H9 (cell line): ENCODE data around the gene GHITM. TPM values are rescaled to one million over a fixed set of nuclear protein-coding genes. Genes with fewer than 3 reads are reported as not detected.
A peak's percentile ranks its signal among the peaks of the same experiment; 100 is the strongest.

Experiments
- DNase-seq: peaks from one replicate; pipeline ENCODE4 v3.0.0-alpha.2; 2017
- H2AFZ ChIP-seq: one replicate; pipeline ENCODE4 v1.6.1; 2013; ENCODE audit warnings: mild to moderate bottlenecking, low read length, control low read depth, moderate library complexity
- H2AK5ac ChIP-seq: 2 replicates; pipeline ENCODE4 v1.6.1; 2013; ENCODE audit warnings: low read length, control low read depth, mixed read lengths; ENCODE audit not compliant: insufficient read length
- H2BK120ac ChIP-seq: one replicate; pipeline ENCODE4 v1.6.1; 2013; ENCODE audit warnings: low read depth, mild to moderate bottlenecking, low read length, control low read depth, inconsistent platforms; ENCODE audit not compliant: poor library complexity, severe bottlenecking
- H2BK12ac ChIP-seq: 2 replicates; pipeline ENCODE4 v1.6.1; 2013; ENCODE audit warnings: low read length, control low read depth, mixed read lengths, low read depth; ENCODE audit not compliant: insufficient read length
- H2BK15ac ChIP-seq: 2 replicates; pipeline ENCODE4 v1.6.1; 2013; ENCODE audit warnings: low read depth, low read length, control low read depth
- H2BK20ac ChIP-seq: one replicate; pipeline ENCODE4 v1.6.1; 2013; ENCODE audit warnings: low read depth, mild to moderate bottlenecking, low read length, control low read depth, inconsistent platforms; ENCODE audit not compliant: poor library complexity, severe bottlenecking
- H2BK5ac ChIP-seq: 2 replicates; pipeline ENCODE4 v1.6.1; 2013; ENCODE audit warnings: low read length, control low read depth, mixed read lengths; ENCODE audit not compliant: insufficient read length
- H3K14ac ChIP-seq: 2 replicates; pipeline ENCODE4 v1.6.1; 2013; ENCODE audit warnings: low read length, control low read depth; ENCODE audit not compliant: insufficient read depth
- H3K18ac ChIP-seq: 2 replicates; pipeline ENCODE4 v1.6.1; 2013; ENCODE audit warnings: low read depth, mild to moderate bottlenecking, mixed read lengths, low read length, control low read depth; ENCODE audit not compliant: insufficient read length
- H3K23ac ChIP-seq: 2 replicates; pipeline ENCODE4 v1.6.1; 2013; ENCODE audit warnings: low read length, control low read depth, mixed read lengths, low read depth; ENCODE audit not compliant: insufficient read length
- H3K23me2 ChIP-seq: 2 replicates; pipeline ENCODE4 v1.6.1; 2013; ENCODE audit warnings: low read depth, mild to moderate bottlenecking, mixed read lengths, low read length, control low read depth; ENCODE audit not compliant: insufficient read length, poor library complexity, severe bottlenecking
- H3K27ac ChIP-seq: 2 replicates; pipeline ENCODE4 v1.5.1; 2013; ENCODE audit warnings: low read length, control low read depth, mixed read lengths, low read depth; ENCODE audit not compliant: insufficient read length
- H3K27me3 ChIP-seq: 2 replicates; pipeline ENCODE4 v1.6.1; 2013; ENCODE audit warnings: low read length, control low read depth, inconsistent platforms; ENCODE audit not compliant: insufficient read depth
- H3K4ac ChIP-seq: 2 replicates; pipeline ENCODE4 v1.6.1; 2013; ENCODE audit warnings: low read depth, mild to moderate bottlenecking, control low read depth, inconsistent platforms, low read length, moderate library complexity
- H3K4me1 ChIP-seq: 2 replicates; pipeline ENCODE4 v1.6.1; 2013; ENCODE audit warnings: low read length, control low read depth, inconsistent platforms; ENCODE audit not compliant: insufficient read depth
- H3K4me2 ChIP-seq: 2 replicates; pipeline ENCODE4 v1.6.1; 2013; ENCODE audit warnings: low read length, control low read depth, mixed read lengths; ENCODE audit not compliant: insufficient read length, insufficient read depth
- H3K56ac ChIP-seq: 2 replicates; pipeline ENCODE4 v1.6.1; 2013; ENCODE audit warnings: low read depth, mild to moderate bottlenecking, mixed read lengths, low read length, control low read depth; ENCODE audit not compliant: insufficient read length
- H3K79me1 ChIP-seq: 2 replicates; pipeline ENCODE4 v1.6.1; 2013; ENCODE audit warnings: low read depth, mild to moderate bottlenecking, moderate library complexity, low read length, control low read depth, inconsistent platforms; ENCODE audit not compliant: insufficient read depth, poor library complexity, severe bottlenecking
- H3K79me2 ChIP-seq: 2 replicates; pipeline ENCODE4 v1.6.1; 2013; ENCODE audit warnings: low read length, control low read depth, inconsistent platforms; ENCODE audit not compliant: insufficient read depth
- H3K9ac ChIP-seq: 2 replicates; pipeline ENCODE4 v1.6.1; 2013; ENCODE audit warnings: low read length, control low read depth, mixed read lengths; ENCODE audit not compliant: insufficient read length; ENCODE audit errors: extremely low read depth
- H3K9me3 ChIP-seq: one replicate; pipeline ENCODE4 v1.6.1; 2013; ENCODE audit warnings: low read depth, low read length, inconsistent platforms; ENCODE audit not compliant: control insufficient read depth
- H3T11ph ChIP-seq: one replicate; pipeline ENCODE4 v1.6.1; 2013; ENCODE audit warnings: mild to moderate bottlenecking, low read length, control low read depth, inconsistent platforms
- H4K20me1 ChIP-seq: one replicate; pipeline ENCODE4 v1.6.1; 2013; ENCODE audit not compliant: control insufficient read depth, insufficient read length, insufficient read depth
- H4K5ac ChIP-seq: 2 replicates; pipeline ENCODE4 v1.6.1; 2013; ENCODE audit warnings: low read depth, mild to moderate bottlenecking, mixed read lengths, low read length, control low read depth; ENCODE audit not compliant: insufficient read length
- H4K8ac ChIP-seq: replicated peaks from 2 replicates; pipeline ENCODE4 v1.6.1; 2013; ENCODE audit warnings: low read length, control low read depth, mixed read lengths, low read depth; ENCODE audit not compliant: insufficient read length
- H4K91ac ChIP-seq: 2 replicates; pipeline ENCODE4 v1.6.1; 2013; ENCODE audit warnings: low read depth, mild to moderate bottlenecking, moderate library complexity, mixed read lengths, low read length, control low read depth; ENCODE audit not compliant: insufficient read length
- H3K27ac Mint-ChIP-seq, 3 experiments: 2 replicates in 2 of 3; 3 replicates in 1 of 3; pipeline ENCODE4 v1.8.0; 2020 to 2021; ENCODE audit warnings: mixed read lengths in 3 of 3, mild to moderate bottlenecking in 1 of 3, moderate library complexity in 1 of 3
- H3K27me3 Mint-ChIP-seq: 2 replicates; pipeline ENCODE4 v1.8.0; 2021; ENCODE audit warnings: low read depth, mild to moderate bottlenecking, moderate library complexity, mixed read lengths
- H3K36me3 Mint-ChIP-seq, 3 experiments: 2 replicates in 2 of 3; 3 replicates in 1 of 3; pipeline ENCODE4 v1.8.0; 2020 to 2021; ENCODE audit warnings: low read depth in 3 of 3, mixed read lengths in 3 of 3; ENCODE audit not compliant: insufficient read depth in 1 of 3
- H3K4me1 Mint-ChIP-seq, 2 experiments: 2 replicates each; pipeline ENCODE4 v1.8.0; 2020; ENCODE audit warnings: mixed read lengths in 2 of 2
- H3K4me3 Mint-ChIP-seq, 2 experiments: 2 replicates in 1 of 2; 3 replicates in 1 of 2; pipeline ENCODE4 v1.8.0; 2020 to 2021; ENCODE audit warnings: mild to moderate bottlenecking in 2 of 2, mixed read lengths in 2 of 2, moderate library complexity in 1 of 2
- H3K9me3 Mint-ChIP-seq, 2 experiments: 2 replicates in 1 of 2; 3 replicates in 1 of 2; pipeline ENCODE4 v1.8.0; 2020; ENCODE audit warnings: mild to moderate bottlenecking in 2 of 2, mixed read lengths in 2 of 2, moderate library complexity in 1 of 2
- CTCF ChIP-seq: fragments of 200-600 bp; sonication (generic); conservative IDR thresholded peaks from 3 replicates; pipeline ENCODE4 v1.8.0; 2021; ENCODE audit warnings: antibody characterized with exemption, mild to moderate bottlenecking
- WGBS: extraction: QIAGEN DNeasy Blood & Tissue Kit; methylation state at CpG from one replicate; pipeline ENCODE4 v1.1.7; 2013; ENCODE audit warnings: missing lambda C conversion rate, low lambda C conversion rate, mixed read lengths; ENCODE audit not compliant: insufficient read length; ENCODE audit errors: extremely low coverage; 5-methylcytosine and 5-hydroxymethylcytosine counted together
- total RNA-seq: library from RNA; stranded (reverse); gene quantifications from 2 replicates; pipeline ENCODE4 v1.2.1, GENCODE V29; 2021

GHITM gene
- total RNA-seq, 1 experiment from 2014 or later: 95.6 TPM

- no peaks in the 10 kb centered on the region for H3K4me1 Mint-ChIP-seq
- H3K79me2 ChIP-seq: no peaks in the 10 kb centered on the region
These were observed 38.9 kb downstream of the GHITM start for GRCh38 chr10:84178160-84178609.

More at GRCh38 chr10:84178160-84178609, 38.9 kb downstream of the GHITM start:
- Histone ChIP-seq H3T11ph (no peak overlapping the region), H4K91ac (no peak overlapping the region), H3K27me3 (no peaks in the 10 kb centered on the region; the same call in 1 of the 2 replicates), H2AK5ac (no peak overlapping the region), H2BK120ac (no peak overlapping the region), H3K18ac (no peak overlapping the region), H3K4me1 (peaks cover 3% of the 10 kb centered on the region; the same call in 1 of the 2 replicates), H4K5ac (peak overlapping the region; percentile 9), H3K27ac (no peak overlapping the region), H2AFZ (no peak overlapping the region), H2BK20ac (no peak overlapping the region), H3K9me3 (no peaks in the 10 kb centered on the region), H3K56ac (no peak overlapping the region), H4K20me1 (no peaks in the 10 kb centered on the region), H3K23ac (no peak overlapping the region), H2BK15ac (no peak overlapping the region), H3K23me2 (no peaks in the 10 kb centered on the region), H3K4ac (no peak overlapping the region), H3K14ac (no peak overlapping the region), H3K4me2 (no peak overlapping the region), H4K8ac (no peak overlapping the region), H3K9ac (no peak overlapping the region), H2BK12ac (no peak overlapping the region), H2BK5ac (no peak overlapping the region), H3K79me1 (no peaks in the 10 kb centered on the region)
- H3K9me3 Mint-ChIP-seq: peaks cover 7 to 10% of the 10 kb centered on the region in 2 experiments; a peak in 4 of 5 replicates
- H3K27ac Mint-ChIP-seq: no peak overlapping the region
- no peaks in the 10 kb centered on the region; the same call in 1 of the 2 replicates for H3K27me3 Mint-ChIP-seq
- H3K4me3 Mint-ChIP-seq: no peak overlapping the region
- DNase-seq: no peak
- peaks cover 0 to 8% (median 3%) of the 10 kb centered on the region in 3 experiments; a peak in 4 of 7 replicates for H3K36me3 Mint-ChIP-seq
- 100% methylated on average over 2 of the region's 3 CpGs for WGBS
- TF ChIP-seq CTCF: no peak
